Testis (tissue), 2 donors: ENCODE results near the gene TMEM213.

ENCODE experiments used
- POLR2A ChIP-seq: fragments of 450-650 bp; IDR thresholded peaks from one replicate; pipeline ENCODE4 v1.6.1; 2017; ENCODE audit warnings: antibody characterized with exemption, mild to moderate bottlenecking, moderate library complexity
- TF ChIP-seq, protein P1 (sequence below), 3 experiments: fragments of 450-650 bp in 2 of 3; fragments of 200-600 bp in 1 of 3; sonication (generic) in 1 of 3; IDR thresholded peaks; one replicate each; pipeline ENCODE4 v1.5.1; 2016 to 2019; ENCODE audit warnings: antibody characterized with exemption in 3 of 3, mild to moderate bottlenecking in 2 of 3, moderate library complexity in 1 of 3

- TF ChIP-seq, protein P1, sequence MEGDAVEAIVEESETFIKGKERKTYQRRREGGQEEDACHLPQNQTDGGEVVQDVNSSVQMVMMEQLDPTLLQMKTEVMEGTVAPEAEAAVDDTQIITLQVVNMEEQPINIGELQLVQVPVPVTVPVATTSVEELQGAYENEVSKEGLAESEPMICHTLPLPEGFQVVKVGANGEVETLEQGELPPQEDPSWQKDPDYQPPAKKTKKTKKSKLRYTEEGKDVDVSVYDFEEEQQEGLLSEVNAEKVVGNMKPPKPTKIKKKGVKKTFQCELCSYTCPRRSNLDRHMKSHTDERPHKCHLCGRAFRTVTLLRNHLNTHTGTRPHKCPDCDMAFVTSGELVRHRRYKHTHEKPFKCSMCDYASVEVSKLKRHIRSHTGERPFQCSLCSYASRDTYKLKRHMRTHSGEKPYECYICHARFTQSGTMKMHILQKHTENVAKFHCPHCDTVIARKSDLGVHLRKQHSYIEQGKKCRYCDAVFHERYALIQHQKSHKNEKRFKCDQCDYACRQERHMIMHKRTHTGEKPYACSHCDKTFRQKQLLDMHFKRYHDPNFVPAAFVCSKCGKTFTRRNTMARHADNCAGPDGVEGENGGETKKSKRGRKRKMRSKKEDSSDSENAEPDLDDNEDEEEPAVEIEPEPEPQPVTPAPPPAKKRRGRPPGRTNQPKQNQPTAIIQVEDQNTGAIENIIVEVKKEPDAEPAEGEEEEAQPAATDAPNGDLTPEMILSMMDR (IDR thresholded peaks at IDR 0.05) = no peak
- no peak for TF ChIP-seq POLR2A
Observed at GRCh38 chr7:138798836-138799235, 1.0 kb downstream of the TMEM213 start.
